SK-N-SH treated with all-trans-retinoic acid at 6 μM for 48 hours (cell line): ENCODE results near the gene FBXO42.

Experiments
- ATAC-seq: fragments of 200-7000 bp; cut with Tn5 transposase; 3 replicates; pipeline ENCODE4 v1.9.1; 2020; ENCODE audit warnings: mild to moderate bottlenecking, moderate library complexity
- ARNTL ChIP-seq: fragments of 450-650 bp; formaldehyde crosslinking; IDR thresholded peaks from 2 replicates; pipeline ENCODE4 v1.5.0; 2020; ENCODE audit warnings: low read depth, mild to moderate bottlenecking, moderate library complexity, borderline replicate concordance
- BACH2 ChIP-seq: fragments of 250-450 bp; sonication (Bioruptor Pico); IDR thresholded peaks from 2 replicates; pipeline ENCODE4 v1.9.0; 2021; ENCODE audit warnings: mild to moderate bottlenecking, borderline replicate concordance
- CSDC2 ChIP-seq: fragments of 250-450 bp; sonication (Bioruptor Pico); IDR thresholded peaks from 2 replicates; pipeline ENCODE4 v1.5.0; 2020; ENCODE audit warnings: mild to moderate bottlenecking, moderate library complexity
- ESRRG ChIP-seq: fragments of 250-450 bp; sonication (Bioruptor Pico); IDR thresholded peaks from 2 replicates; pipeline ENCODE4 v1.6.1; 2021; ENCODE audit warnings: mild to moderate bottlenecking
- GLIS3 ChIP-seq: fragments of 250-450 bp; sonication (Bioruptor Pico); IDR thresholded peaks from 2 replicates; pipeline ENCODE4 v1.5.0; 2020; ENCODE audit warnings: mild to moderate bottlenecking, moderate library complexity
- OSR1 ChIP-seq: fragments of 250-450 bp; sonication (Bioruptor Pico); IDR thresholded peaks from 2 replicates; pipeline ENCODE4 v1.8.0; 2022; ENCODE audit warnings: moderate library complexity, mild to moderate bottlenecking, inconsistent platforms
- PPARA ChIP-seq: fragments of 250-450 bp; sonication (Bioruptor Pico); IDR thresholded peaks from 2 replicates; pipeline ENCODE4 v1.5.0; 2020; ENCODE audit warnings: mild to moderate bottlenecking, borderline replicate concordance
- RARB ChIP-seq: fragments of 250-450 bp; sonication (Bioruptor Pico); IDR thresholded peaks from 2 replicates; pipeline ENCODE4 v1.8.0; 2021; ENCODE audit warnings: mild to moderate bottlenecking, moderate library complexity
- SNAI2 ChIP-seq: fragments of 250-450 bp; sonication (Bioruptor Pico); IDR thresholded peaks from 2 replicates; pipeline ENCODE4 v1.5.0; 2020; ENCODE audit warnings: mild to moderate bottlenecking, moderate library complexity
- TCF4 ChIP-seq: fragments of 250-450 bp; sonication (Bioruptor Pico); IDR thresholded peaks from 2 replicates; pipeline ENCODE4 v1.8.0; 2021; ENCODE audit warnings: mild to moderate bottlenecking, moderate library complexity, borderline replicate concordance
- ZFP3 ChIP-seq: fragments of 250-450 bp; sonication (Bioruptor Pico); IDR thresholded peaks from 2 replicates; pipeline ENCODE4 v1.5.0; 2020; ENCODE audit warnings: mild to moderate bottlenecking, moderate library complexity
- ZNF565 ChIP-seq: fragments of 450-650 bp; formaldehyde crosslinking; conservative IDR thresholded peaks from 2 replicates; pipeline ENCODE4 v1.5.0; 2020; ENCODE audit warnings: low read depth, mild to moderate bottlenecking, moderate library complexity
- TF ChIP-seq, protein P1 (sequence below): fragments of 250-450 bp; sonication (Bioruptor Pico); IDR thresholded peaks from 2 replicates; pipeline ENCODE4 v1.8.0; 2020; ENCODE audit warnings: mild to moderate bottlenecking, moderate library complexity, borderline replicate concordance
- TF ChIP-seq, protein P2 (sequence below): fragments of 250-450 bp; sonication (Bioruptor Pico); IDR thresholded peaks from 2 replicates; pipeline ENCODE4 v1.5.0; 2020; ENCODE audit warnings: mild to moderate bottlenecking, moderate library complexity
- TF ChIP-seq, protein P3 (sequence below): fragments of 250-450 bp; sonication (Bioruptor Pico); IDR thresholded peaks from 2 replicates; pipeline ENCODE4 v1.5.1; 2021; ENCODE audit warnings: mild to moderate bottlenecking, moderate library complexity
- TF ChIP-seq, protein P4 (sequence below): fragments of 250-450 bp; sonication (Bioruptor Pico); IDR thresholded peaks from 2 replicates; pipeline ENCODE4 v1.5.1; 2020; ENCODE audit warnings: low read depth, mild to moderate bottlenecking, moderate library complexity

Gene FBXO42

DNA sequence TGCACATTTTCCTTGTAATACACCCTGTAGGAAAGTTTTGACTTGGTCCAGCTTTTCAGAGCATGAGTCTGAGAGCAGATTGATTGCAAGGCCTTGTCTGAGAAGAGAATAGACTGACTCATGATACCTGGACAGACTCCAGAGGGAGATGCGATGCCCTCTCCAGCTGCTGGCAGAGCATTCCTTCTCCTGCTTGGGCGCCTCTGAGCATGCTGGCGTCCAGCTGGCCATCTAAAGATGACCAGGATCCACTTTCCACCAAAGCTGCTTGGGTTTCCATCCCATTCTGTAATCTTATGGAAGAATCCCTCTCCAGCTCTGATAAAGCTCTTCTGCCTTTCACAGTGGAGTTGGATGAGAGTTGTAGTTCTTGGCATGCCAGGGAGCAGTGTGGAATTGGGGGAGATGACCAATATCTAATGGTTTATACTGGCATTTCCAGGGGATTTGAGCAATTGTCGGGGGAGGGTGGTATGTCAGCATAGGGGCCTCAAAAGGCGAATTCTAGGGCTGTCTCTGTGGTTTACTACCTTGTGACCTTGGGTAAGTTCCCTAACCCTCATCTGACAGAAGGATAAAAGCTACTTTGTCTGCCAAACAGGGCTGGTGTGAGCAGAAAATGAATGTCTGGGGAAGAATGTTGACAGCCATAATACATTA lies 34.3 kb upstream of the FBXO42 start (continued):
- TF ChIP-seq RARB = no peak
- TF ChIP-seq ARNTL (CRISPR knock-in tag) = no peak
- TF ChIP-seq ZFP3 (CRISPR knock-in tag) = no peak

DNA sequence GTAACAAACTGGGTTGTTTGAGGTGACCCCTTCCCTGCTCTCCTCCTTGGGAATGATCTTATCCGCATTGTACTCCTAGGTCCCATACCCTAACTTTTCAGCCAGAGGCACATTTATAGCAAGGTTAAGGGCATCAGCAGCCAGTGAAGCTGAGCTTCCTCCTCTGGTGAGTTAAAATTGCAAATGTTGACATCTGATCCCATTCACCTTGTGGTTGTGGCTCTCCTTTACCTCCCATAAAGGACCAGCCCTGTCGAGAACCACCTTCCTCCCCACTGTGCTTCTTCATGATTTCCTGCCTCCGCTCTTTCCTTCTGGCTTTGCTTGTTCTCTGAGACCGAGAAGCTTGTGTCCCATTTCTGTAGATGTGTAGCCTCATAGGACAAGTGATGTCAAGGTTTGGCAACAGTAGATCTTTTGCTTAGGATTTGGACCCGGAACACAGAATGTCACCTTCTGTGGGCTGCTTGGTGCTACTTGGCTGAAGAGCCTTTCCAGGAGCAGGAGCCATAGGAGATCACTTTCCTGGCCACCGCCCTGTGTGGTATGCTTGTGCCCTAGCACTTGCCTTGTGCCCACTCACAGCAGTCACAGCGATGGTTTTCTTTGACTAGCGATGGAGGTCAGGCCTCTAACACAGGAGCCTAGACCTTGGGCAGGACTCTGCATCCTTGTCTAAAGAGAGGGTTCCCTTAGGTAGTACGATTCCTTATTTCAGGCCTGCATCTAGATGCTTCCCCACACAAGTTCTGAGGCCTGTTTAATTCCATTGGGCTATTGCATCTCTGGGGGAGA lies 33.6 kb upstream of the FBXO42 start:
- no peak for ATAC-seq
- TF ChIP-seq SNAI2 (no peak), TCF4 (CRISPR knock-in tag) (no peak), ZNF565 (CRISPR knock-in tag) (no peak), BACH2 (CRISPR knock-in tag) (no peak), ESRRG (CRISPR knock-in tag) (no peak), OSR1 (no peak), RARB (no peak), GLIS3 (CRISPR knock-in tag) (no peak)
- TF ChIP-seq, protein P1, sequence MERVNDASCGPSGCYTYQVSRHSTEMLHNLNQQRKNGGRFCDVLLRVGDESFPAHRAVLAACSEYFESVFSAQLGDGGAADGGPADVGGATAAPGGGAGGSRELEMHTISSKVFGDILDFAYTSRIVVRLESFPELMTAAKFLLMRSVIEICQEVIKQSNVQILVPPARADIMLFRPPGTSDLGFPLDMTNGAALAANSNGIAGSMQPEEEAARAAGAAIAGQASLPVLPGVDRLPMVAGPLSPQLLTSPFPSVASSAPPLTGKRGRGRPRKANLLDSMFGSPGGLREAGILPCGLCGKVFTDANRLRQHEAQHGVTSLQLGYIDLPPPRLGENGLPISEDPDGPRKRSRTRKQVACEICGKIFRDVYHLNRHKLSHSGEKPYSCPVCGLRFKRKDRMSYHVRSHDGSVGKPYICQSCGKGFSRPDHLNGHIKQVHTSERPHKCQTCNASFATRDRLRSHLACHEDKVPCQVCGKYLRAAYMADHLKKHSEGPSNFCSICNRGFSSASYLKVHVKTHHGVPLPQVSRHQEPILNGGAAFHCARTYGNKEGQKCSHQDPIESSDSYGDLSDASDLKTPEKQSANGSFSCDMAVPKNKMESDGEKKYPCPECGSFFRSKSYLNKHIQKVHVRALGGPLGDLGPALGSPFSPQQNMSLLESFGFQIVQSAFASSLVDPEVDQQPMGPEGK = no peak
- TF ChIP-seq, protein P2, sequence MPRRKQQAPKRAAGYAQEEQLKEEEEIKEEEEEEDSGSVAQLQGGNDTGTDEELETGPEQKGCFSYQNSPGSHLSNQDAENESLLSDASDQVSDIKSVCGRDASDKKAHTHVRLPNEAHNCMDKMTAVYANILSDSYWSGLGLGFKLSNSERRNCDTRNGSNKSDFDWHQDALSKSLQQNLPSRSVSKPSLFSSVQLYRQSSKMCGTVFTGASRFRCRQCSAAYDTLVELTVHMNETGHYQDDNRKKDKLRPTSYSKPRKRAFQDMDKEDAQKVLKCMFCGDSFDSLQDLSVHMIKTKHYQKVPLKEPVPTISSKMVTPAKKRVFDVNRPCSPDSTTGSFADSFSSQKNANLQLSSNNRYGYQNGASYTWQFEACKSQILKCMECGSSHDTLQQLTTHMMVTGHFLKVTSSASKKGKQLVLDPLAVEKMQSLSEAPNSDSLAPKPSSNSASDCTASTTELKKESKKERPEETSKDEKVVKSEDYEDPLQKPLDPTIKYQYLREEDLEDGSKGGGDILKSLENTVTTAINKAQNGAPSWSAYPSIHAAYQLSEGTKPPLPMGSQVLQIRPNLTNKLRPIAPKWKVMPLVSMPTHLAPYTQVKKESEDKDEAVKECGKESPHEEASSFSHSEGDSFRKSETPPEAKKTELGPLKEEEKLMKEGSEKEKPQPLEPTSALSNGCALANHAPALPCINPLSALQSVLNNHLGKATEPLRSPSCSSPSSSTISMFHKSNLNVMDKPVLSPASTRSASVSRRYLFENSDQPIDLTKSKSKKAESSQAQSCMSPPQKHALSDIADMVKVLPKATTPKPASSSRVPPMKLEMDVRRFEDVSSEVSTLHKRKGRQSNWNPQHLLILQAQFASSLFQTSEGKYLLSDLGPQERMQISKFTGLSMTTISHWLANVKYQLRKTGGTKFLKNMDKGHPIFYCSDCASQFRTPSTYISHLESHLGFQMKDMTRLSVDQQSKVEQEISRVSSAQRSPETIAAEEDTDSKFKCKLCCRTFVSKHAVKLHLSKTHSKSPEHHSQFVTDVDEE (CRISPR knock-in tag) = no peak
- TF ChIP-seq, protein P3, sequence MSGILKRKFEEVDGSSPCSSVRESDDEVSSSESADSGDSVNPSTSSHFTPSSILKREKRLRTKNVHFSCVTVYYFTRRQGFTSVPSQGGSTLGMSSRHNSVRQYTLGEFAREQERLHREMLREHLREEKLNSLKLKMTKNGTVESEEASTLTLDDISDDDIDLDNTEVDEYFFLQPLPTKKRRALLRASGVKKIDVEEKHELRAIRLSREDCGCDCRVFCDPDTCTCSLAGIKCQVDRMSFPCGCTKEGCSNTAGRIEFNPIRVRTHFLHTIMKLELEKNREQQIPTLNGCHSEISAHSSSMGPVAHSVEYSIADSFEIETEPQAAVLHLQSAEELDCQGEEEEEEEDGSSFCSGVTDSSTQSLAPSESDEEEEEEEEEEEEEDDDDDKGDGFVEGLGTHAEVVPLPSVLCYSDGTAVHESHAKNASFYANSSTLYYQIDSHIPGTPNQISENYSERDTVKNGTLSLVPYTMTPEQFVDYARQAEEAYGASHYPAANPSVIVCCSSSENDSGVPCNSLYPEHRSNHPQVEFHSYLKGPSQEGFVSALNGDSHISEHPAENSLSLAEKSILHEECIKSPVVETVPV (CRISPR knock-in tag) = no peak

DNA sequence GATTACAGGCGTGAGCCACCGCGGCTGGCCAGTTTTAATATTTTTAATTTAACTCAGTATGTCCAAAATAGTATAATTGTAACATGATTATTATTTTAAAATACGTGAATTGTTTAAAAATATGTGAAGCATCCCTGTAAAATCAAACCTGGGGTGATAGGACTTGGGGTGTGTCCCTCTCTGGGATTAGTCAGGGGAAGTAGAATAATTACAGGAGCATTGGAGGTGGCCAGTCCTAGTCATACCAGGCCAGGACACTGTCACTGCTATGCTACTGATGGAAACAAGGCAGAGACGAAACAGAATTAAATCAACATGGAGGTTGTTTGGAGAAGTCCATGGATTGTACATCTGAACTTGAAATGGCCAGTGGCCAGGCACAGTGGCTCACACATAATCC lies 31.6 kb upstream of the FBXO42 start:
- ATAC-seq = no peak
- TF ChIP-seq PPARA (no peak), RARB (no peak), CSDC2 (no peak), SNAI2 (no peak)
- TF ChIP-seq, protein P4, sequence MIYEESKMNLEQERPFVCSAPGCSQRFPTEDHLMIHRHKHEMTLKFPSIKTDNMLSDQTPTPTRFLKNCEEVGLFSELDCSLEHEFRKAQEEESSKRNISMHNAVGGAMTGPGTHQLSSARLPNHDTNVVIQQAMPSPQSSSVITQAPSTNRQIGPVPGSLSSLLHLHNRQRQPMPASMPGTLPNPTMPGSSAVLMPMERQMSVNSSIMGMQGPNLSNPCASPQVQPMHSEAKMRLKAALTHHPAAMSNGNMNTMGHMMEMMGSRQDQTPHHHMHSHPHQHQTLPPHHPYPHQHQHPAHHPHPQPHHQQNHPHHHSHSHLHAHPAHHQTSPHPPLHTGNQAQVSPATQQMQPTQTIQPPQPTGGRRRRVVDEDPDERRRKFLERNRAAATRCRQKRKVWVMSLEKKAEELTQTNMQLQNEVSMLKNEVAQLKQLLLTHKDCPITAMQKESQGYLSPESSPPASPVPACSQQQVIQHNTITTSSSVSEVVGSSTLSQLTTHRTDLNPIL (CRISPR knock-in tag) = no peak
- TF ChIP-seq, protein P1 = no peak
- TF ChIP-seq, all 23 proteins: peak for 0

DNA sequence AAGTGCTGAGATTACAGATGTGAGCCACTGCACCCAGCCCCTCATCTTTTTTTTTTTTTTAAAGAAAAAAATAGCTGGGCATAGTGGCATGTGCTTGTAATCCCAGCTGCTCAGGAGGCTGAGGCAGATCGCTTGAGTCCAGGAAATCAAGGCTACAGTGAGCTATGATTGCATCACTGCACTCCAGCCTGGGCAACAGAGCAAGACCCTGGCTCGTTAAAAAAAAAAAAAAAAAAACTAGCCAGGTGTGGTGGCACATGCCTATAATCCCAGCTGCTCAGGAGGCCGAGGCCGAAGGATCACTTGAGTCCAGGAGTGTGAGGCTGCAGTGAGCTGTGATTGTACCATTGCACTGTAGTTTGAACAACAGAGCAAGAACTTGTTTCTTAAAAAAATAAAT lies 28.6 kb upstream of the FBXO42 start:
- no peak for ATAC-seq
- no peak for TF ChIP-seq ZFP3 (CRISPR knock-in tag)
- TF ChIP-seq, protein P2 (CRISPR knock-in tag) = no peak
